Measurements from ENCODE around the gene KRTAP4-5.
"Not testable (repeated sequence)": the region's sequence is repeated elsewhere in the genome, so short reads cannot be mapped to it uniquely, and the experiment has no call there.

KRTAP4-5 gene

DNA sequence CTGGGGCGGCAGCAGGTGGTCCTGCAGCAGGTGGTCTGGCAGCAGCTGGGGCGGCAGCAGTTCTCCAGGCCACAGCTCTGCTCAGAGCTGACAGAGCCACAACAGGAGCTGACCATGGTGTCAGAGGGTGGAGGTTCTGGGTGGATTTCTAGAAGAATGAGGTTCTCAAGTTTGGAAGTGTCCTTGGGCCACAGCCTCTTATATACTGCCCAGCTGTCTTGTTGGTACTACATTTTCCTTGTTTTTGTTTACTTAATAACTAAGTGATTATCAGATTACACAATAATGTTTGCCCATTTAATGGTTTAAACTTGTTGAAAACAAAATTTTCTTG, at the start of gene KRTAP4-5:
TSS of gene KRTAP4-5 (minus strand) at position 174 of the 334 bp plus-strand sequence. CDS start at position 116, 58 bp downstream.
- DNase-seq (ENCODE audit: low read depth in 2 of 2), result no peak

DNA sequence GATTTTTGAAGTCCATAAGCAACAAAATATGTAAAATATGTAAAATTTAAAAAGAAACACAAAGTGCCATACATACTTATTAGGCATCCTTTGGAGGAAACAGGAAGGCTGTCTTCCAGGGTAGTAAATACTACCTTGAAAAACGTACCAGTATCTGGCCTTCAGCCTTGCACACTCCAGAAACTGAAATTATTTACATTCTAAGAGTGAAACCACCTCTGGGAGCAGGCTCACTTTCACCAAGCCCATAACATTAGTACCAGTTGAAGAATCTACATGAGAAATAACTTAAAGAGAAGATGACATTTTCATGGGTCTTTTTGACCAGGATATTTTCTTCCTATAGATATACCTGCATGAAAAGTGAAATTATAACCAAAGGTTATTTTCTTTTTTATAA, 46.4 kb upstream of the KRTAP4-5 start:
- DNase-seq (ENCODE audit: low read depth in 2 of 2), result no peak

DNA sequence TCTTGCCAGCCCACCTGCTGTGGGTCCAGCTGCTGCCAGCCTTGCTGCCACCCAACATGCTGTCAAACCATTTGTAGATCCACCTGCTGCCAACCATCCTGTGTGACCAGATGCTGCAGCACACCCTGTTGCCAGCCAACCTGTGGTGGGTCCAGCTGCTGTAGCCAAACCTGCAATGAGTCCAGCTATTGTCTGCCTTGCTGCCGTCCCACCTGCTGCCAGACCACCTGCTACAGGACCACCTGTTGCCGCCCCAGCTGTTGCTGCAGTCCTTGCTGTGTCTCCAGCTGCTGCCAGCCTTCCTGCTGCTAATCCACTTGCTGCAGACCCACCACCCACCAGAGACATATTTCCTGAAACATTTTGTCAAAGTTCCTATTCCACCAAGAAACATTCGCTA, 40.7 kb upstream of the KRTAP4-5 start:
- no peak for DNase-seq (ENCODE audit: low read depth in 2 of 2)

DNA sequence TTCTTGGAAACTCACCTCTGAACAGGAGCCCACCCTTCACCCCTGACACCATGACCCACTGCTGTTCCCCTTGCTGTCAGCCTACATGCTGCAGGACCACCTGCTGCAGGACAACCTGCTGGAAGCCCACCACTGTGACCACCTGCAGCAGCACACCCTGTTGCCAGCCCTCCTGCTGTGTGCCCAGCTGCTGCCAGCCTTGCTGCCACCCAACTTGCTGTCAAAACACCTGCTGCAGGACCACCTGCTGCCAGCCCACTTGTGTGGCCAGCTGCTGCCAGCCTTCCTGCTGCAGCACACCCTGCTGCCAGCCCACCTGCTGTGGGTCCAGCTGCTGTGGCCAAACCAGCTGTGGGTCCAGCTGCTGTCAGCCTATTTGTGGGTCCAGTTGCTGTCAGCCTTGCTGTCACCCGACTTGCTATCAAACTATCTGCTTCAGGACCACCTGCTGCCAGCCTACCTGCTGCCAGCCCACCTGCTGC, 40.3 kb upstream of the KRTAP4-5 start, which contains the start of gene KRTAP9-1:
TSS of gene KRTAP9-1 (plus strand) at position 51 of the 482 bp plus-strand sequence. CDS start at position 51, 0 bp downstream.
- DNase-seq (ENCODE audit: low read depth in 2 of 2), result not testable (repeated sequence)

- no peak for DNase-seq (ENCODE audit: low read depth in 2 of 2)
Observed at GRCh38 chr17:41186872-41187271, 37.2 kb upstream of the KRTAP4-5 start.

DNA sequence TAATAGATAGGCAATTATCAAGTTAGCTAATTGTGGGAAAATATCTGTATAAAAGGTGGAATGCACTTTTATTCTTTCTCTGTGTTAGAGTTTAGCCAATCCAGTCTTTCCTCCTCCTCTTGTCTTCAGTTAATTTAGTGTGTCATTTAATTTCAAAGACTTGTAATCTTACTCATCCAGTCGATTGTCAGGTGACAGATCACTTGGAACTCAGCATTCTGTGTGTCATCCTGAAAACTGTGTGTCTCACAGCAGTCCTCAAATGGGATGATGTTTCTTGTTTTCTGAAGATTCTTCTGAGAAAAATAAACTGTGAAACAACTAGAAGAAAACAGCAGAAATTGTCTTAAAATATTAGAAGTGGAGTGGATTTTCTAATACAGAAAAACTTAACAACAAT, 35.4 kb upstream of the KRTAP4-5 start:
- DNase-seq (ENCODE audit: low read depth in 2 of 2), result no peak

- DNase-seq (ENCODE audit: low read depth in 2 of 2), result no peak
Observed at GRCh38 chr17:41184480-41184961, 34.9 kb upstream of the KRTAP4-5 start, which contains the start of gene KRTAP4-1. Gene KRTAP4-1 (minus strand): TSS chr17:41184911. CDS start chr17:41184854, 57 bp downstream.

- no peak for DNase-seq (ENCODE audit: low read depth in 2 of 2)
Observed at GRCh38 chr17:41178843-41179616, 29.4 kb upstream of the KRTAP4-5 start.

DNA sequence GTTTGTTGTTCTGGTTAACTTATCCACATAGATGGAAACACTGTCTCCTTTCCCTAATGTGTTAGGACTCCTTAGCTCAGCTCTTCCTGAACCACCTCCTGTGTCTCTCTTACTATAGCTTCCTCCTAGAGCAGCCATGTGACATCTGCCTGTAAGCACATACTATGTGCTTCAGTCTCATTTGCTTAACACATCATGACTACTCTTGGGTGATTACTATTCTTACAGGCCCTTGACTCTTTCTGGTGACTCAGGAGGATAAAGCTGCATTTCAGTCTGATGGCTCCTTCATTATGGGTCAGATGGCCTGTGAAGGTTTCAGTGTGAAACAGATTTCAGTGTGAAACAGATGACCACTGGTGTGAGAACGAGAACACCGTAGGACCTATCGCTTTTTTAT, 28.7 kb upstream of the KRTAP4-5 start:
- DNase-seq (ENCODE audit: low read depth in 2 of 2), result no peak

DNA sequence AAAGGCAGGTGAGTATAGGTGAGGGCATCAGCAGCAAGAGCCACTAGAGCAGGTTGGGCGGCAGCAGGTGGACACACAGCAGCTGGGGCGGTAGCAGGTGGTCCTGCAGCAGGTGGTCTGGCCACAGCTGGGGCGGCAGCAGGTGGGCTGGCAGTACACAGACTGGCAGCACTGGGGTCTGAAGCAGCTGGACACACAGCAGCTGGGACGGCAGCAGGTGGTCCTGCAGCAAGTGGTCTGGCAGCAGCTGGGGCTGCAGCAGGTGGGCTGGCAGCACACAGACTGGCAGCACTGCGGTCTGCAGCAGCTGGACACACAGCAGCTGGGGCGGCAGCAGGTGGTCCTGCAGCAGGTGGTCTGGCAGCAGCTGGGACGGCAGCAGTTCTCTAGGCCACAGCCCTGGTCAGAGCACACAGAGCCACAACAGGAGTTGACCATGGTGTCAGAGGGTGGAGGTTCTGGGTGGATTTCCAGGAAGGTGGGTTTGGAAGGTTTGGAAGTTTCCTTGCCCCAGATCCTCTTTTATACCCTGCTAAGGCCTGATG, 28.2 kb upstream of the KRTAP4-5 start, which contains the start of gene KRTAP4-2:
TSS of gene KRTAP4-2 (minus strand) at position 495 of the 545 bp plus-strand sequence. CDS start at position 438, 57 bp downstream.
- no peak for DNase-seq (ENCODE audit: low read depth in 2 of 2)

GRCh38 chr17:41176744-41177387, 27.2 kb upstream of the KRTAP4-5 start:
- no peak for DNase-seq (ENCODE audit: low read depth in 2 of 2)

DNA sequence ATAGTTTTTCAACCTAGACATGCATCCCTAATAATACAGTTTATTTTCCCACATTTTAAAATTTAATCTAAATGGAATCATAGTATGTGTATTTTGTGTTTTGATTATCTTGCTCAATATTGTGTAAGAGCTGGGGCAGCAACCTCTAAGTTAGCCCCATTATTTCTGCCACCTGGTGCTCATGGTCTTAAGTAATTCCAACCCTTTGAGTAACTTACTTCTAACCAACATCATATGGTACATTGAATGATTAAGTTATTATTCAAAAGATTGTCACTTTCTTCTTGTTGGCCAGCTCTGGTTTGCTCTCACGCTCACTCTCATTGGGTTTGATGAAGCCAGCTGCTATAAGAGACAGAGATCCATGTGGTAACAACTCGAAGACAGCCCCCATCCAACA, 22.3 kb upstream of the KRTAP4-5 start:
- no peak for DNase-seq (ENCODE audit: low read depth in 2 of 2)

- no peak for DNase-seq (ENCODE audit: low read depth in 2 of 2)
Observed at GRCh38 chr17:41168121-41168520, 18.5 kb upstream of the KRTAP4-5 start, which contains the start of gene KRTAP4-3. Gene KRTAP4-3 (minus strand): TSS chr17:41168221. CDS start chr17:41168172, 49 bp downstream.

DNA sequence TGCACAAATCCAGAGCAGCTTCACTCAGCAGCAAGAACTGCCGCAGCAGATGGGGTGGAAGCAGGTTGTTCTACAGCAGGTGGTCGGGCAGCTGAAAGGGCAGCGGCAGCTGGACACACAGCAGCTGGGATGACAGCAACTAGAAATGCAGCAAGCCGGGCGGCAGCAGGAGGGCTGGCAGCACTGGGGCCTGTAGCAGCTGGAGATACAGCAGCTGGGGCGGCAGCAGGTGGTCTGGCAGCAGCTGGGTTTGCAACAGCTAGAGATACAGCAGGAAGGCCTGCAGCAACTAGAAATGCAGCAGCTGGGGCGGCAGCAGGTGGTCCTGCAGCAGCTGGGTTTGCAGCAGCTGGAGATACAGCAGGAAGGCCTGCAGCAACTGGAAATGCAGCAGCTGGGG, 17.9 kb upstream of the KRTAP4-5 start:
- no peak for DNase-seq (ENCODE audit: low read depth in 2 of 2)

DNA sequence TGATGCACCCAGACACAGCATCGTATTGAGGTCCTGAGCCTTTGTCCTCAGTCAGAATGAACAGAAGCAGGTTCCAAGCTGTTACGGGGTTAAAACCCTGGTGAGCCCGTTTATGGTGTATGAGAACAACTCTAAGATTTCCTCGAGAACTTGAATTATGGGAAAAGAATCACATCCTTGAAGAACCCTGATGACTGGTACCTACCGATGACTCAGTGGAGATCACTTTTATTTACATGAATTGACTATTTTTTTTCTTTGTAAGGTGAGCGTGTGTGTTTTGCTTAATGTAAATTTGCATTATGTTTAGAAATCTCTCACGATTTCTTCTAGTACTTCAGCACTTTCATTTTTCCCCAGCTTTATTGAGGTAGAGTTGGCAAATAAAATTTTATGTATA, 14.2 kb upstream of the KRTAP4-5 start:
- no peak for DNase-seq (ENCODE audit: low read depth in 2 of 2)

- no peak for DNase-seq (ENCODE audit: low read depth in 2 of 2)
Observed at GRCh38 chr17:41160648-41161047, 11.0 kb upstream of the KRTAP4-5 start, which contains the start of gene KRTAP4-4. Gene KRTAP4-4 (minus strand): TSS chr17:41160748. CDS start chr17:41160691, 57 bp downstream.

GRCh38 chr17:41160190-41160589, 10.6 kb upstream of the KRTAP4-5 start:
- not testable (repeated sequence) for DNase-seq (ENCODE audit: low read depth in 2 of 2)

DNA sequence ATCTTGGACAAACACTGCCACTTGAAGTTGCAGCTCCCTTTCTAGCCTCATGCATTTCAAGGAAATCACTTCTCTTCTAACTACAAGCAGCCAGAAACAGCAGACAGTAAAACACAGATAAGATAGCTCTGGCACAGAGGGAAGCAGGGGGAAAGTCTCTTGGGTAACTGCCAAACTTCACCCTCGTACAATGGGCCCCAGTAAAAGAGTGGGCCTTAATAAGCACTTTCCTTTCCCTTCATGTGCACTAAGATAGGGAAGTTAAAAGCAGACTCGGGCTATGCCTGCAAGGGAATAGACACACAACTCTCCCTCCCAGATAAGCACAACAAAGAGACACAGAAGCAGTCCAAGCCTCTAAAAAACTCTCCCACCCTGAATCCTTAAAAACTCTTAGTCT, 4.2 kb upstream of the KRTAP4-5 start:
- no peak for DNase-seq (ENCODE audit: low read depth in 2 of 2)

DNA sequence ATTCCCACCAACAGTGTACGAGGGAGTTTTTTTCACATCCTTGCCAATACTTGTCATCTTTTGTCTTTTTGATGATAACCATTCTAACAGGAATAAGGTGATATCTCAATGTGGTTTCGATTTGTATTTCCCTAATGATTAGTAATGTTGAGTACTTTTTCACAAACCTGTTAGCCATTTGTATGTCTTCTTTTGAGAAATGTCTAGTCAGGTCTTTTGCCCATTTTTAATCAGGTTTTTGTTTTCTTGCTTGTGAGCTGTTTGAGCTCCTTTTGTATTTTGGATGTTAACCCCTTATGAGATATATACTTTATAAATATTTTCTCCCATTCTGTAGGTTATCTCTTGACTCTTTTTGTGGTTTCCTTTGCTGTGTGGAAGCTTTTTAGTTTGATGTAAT, 1.9 kb upstream of the KRTAP4-5 start:
- no peak for DNase-seq (ENCODE audit: low read depth in 2 of 2)

- no peak for DNase-seq (ENCODE audit: low read depth in 2 of 2)
Observed at GRCh38 chr17:41150026-41150425, 401 bp upstream of the KRTAP4-5 start.

DNA sequence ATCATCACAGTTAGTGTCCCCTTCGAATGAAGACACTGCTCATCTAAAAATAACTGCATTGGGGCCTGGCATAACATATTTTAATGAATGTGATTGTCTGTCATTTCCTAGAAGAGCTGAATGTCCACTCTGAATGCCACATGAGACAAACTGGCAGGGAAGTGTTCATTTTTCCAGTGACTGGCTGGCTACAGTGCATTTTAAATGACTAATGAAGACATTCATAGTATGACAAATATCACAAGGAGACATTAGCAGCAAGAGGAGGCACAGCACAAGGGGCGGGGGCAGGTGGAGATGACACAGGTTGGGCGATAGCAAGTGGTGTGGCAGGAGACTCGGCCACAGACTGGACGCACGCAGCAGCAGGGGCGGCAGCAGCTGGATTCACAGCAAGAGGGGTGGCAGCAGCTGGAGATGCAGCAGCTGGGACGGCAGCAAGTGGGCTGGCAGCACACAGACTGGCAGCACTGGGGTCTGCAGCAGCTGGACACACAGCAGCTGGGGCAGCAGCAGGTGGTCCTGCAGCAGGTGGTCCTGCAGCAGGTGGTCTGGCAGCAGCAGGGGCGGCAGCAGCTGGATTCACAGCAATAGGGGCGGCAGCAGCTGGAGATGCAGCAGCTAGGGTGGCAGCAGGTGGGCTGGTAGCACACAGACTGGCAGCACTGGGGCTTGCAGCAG, 514 bp downstream of the KRTAP4-5 start:
- not testable (repeated sequence) for DNase-seq (ENCODE audit: low read depth in 2 of 2)
